Activated naive CD4-positive, alpha-beta T cell treated with anti-CD3 and anti-CD28 coated beads, Interleukin-2, amount 50 U/mL, for 72 hours (primary cell): ENCODE results near the gene ARHGAP10. TPM values are rescaled to one million over a fixed set of nuclear protein-coding genes. Genes with fewer than 3 reads are reported as not detected.

Experiments
- ATAC-seq, 2 donors: fragments of 150-1000 bp; cut with Tn5 transposase; 2 replicates each; pipeline ENCODE4 v1.10.0; 2021; ENCODE audit warnings: mild to moderate bottlenecking in 2 of 2, moderate library complexity in 2 of 2
- DNase-seq, 2 donors: peaks; one replicate each; pipeline ENCODE4 v3.0.0; 2021 to 2022; ENCODE audit warnings: low spot score in 2 of 2
- H3K27ac Mint-ChIP-seq, 2 donors: one replicate each; pipeline ENCODE4 v1.8.0; 2022; ENCODE audit warnings: mild to moderate bottlenecking in 2 of 2, mixed read lengths in 2 of 2
- H3K36me3 Mint-ChIP-seq, 2 donors: one replicate each; pipeline ENCODE4 v1.8.0; 2022; ENCODE audit warnings: mixed read lengths in 2 of 2
- H3K9me3 Mint-ChIP-seq, 2 donors: one replicate each; pipeline ENCODE4 v1.8.0; 2022; ENCODE audit warnings: mixed read lengths in 2 of 2
- total RNA-seq, 2 donors: library from RNA; stranded (reverse); gene quantifications; one replicate each; pipeline ENCODE4 v1.2.3, GENCODE V29; 2022

The ARHGAP10 gene
- total RNA-seq, 2 donors from 2014 or later: 2.9 to 6.4 TPM

DNA sequence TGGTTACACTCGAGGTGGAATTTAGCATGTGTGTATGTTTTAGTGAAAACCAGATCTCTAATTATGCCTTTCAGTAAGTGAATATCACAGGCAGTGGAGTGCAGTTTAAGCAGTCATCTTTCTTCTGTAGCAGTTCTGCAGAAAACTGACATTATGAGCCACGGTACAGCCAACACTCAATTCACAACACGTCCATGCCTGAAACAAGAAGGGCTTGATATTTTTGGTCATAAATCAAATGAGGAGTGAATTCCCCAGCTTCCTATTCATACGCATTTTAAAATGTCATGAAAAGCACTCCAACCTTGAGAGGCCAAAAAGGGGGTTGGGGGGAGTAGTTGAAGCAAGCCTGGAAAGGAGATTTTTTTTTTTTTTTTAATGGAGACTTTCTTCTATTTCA, 316.7 kb downstream of the ARHGAP10 start:
- no peak overlapping the region for H3K27ac Mint-ChIP-seq
- ATAC-seq (no peak), DNase-seq (no peak)
- peaks cover 0 to 6% of the 10 kb centered on the region in 2 donors for H3K36me3 Mint-ChIP-seq
- peaks cover 0 to 5% of the 10 kb centered on the region in 2 donors for H3K9me3 Mint-ChIP-seq

DNA sequence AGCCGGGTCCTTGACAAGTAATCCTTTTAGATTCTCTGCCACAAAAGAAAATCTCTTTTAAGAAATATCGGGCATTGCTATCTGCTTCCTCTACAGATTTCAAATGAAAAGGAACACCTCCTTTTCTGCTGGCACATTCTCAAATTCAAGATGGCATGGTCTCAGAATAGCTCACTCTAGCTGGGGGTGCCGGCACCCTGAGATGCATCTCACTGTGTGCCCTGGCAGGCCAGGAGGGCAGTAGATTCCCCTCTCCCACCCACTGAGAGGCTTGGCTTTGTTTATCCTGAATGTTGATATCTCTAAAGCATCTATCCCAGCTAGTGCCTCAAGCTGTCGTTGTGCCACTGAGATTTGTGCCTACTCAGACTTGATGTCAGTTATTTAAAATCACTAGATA, 319.5 kb downstream of the ARHGAP10 start:
- Mint-ChIP-seq H3K9me3 (peaks cover 0 to 5% of the 10 kb centered on the region in 2 donors), H3K36me3 (peaks cover 0 to 10% of the 10 kb centered on the region in 2 donors), H3K27ac (no peak overlapping the region)
- no peak for DNase-seq
- no peak for ATAC-seq

DNA sequence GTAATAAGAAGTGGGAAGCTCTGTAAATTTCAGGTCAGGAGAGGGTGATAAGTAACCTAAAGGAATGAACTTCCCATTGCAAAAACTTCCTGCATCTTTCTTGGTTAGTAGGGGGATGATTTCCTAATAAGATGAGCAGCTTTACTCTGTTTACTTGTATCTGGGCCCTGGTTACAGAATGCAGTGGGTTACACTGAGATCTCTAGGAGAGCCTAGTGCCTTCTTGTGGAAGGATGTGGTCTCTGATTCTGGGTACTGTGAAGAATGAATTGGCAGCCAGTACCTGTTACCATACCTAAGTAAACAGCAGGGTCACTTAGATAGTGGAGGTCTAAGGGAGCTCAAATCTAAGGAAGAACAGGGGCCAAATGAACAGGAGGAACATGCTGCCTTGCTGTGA, 320.6 kb downstream of the ARHGAP10 start:
- peaks cover 2 to 5% of the 10 kb centered on the region in 2 donors for H3K9me3 Mint-ChIP-seq
- H3K36me3 Mint-ChIP-seq: peaks cover 0 to 10% of the 10 kb centered on the region in 2 donors
- peak; percentile 49 to 83 for ATAC-seq
- DNase-seq: peak in 1 of 2 donors; percentile 5
- peak overlapping the region in 1 of 2 donors; percentile 78 for H3K27ac Mint-ChIP-seq

DNA sequence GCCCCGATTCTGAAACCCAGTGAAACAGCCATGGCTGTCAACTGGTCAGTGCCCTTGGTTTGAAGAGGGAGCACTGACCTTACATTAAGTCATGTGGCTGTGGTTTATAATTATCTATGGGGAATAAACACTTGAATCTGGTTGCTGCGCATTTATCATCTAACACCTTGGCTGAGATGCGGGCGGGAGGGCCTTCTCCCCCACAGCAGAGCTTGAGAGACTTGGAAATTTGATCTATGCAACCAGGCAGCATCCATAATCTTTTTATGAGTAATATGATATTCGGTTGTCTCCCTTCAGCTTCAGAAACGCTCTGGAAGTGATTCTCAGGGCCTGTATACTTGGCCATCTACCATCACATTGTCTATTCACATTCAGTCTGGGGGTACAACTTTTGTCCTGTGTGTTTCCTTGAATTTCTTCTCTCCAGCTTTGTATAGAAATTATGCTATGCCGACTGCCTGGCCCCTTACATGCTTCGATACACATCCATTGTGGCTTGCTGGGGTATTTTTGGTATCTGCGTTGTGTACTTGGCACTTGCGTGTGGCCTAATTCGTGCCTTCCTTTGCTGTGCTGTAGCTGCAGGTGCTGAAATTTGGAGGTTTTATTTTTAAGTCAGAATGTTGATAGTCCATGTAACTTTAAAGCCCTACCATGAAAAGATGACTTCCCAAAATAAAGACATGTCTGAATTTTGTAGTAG, 321.6 kb downstream of the ARHGAP10 start:
- Mint-ChIP-seq H3K36me3 (peaks cover 3 to 10% of the 10 kb centered on the region in 2 donors), H3K9me3 (peaks cover 8 to 12% of the 10 kb centered on the region in 2 donors), H3K27ac (peak overlapping the region in 1 of 2 donors; percentile 78)
- ATAC-seq (no peak), DNase-seq (no peak)

DNA sequence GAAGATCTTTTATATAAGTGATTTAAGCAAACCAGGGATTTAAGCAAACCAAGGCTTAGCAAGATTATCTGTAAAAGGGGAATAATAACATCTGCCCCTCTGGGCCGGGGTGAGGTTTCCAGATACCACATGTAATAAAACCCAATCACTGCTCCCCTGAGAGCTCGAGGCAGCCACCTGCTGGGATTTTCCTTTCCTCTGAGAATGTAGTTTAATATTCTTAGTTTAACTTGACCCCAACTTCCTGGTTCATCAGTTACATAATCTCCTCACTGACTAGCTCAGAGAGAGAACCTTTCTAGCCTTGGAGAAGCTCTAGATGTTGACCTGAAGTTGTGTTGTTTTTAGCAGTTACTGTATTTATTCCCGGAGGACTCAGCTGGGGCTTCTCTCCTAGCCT, 322.4 kb downstream of the ARHGAP10 start:
- Mint-ChIP-seq H3K36me3 (peaks cover 10 to 12% of the 10 kb centered on the region in 2 donors), H3K27ac (no peak overlapping the region), H3K9me3 (peaks cover 8 to 18% of the 10 kb centered on the region in 2 donors)
- DNase-seq: no peak
- no peak for ATAC-seq

DNA sequence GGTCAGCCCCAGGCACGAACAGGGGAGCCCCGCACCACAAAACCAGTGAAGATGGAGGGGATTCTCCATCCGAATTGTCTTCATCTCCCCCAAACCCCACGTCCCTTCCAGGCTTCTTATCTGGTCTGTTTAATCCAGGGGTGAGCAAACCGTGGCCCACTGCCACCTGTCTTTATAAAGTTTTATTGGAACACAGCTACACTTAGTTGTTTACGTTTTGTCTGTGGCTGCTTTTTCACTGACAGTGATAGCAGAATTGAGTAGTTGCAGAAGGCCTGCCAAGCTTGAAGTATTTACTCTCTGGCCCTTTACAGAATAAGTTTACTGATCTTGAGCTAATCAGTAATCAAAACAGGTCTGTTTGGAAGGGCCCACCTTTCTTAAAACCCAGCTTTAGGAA, 324.0 kb downstream of the ARHGAP10 start:
- Mint-ChIP-seq H3K27ac (no peak overlapping the region), H3K36me3 (peaks cover 17 to 22% of the 10 kb centered on the region in 2 donors), H3K9me3 (peaks cover 8 to 18% of the 10 kb centered on the region in 2 donors)
- DNase-seq (no peak), ATAC-seq (no peak)

DNA sequence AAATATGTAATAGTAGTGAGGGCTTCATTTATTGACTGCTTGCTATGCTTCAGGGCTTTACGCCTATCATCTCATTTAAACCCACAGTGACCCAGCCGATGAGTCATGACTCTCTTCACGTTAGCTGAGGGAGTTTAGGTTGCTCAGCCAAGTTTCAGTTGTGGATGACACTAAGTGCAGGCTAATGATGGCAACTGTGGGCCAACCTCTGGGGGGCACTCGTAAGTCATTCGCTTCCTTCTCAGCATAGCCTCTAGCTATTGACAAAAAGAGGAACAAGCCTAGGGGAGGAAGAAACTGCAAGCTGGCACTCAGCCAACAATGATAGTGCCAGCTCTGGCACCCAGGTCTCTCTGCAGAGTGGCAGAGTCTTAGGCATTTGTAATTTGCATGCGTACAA, 325.0 kb downstream of the ARHGAP10 start:
- ATAC-seq (peak; percentile 87 to 91), DNase-seq (peak in 1 of 2 donors; percentile 53)
- H3K36me3 Mint-ChIP-seq: peaks cover 16 to 22% of the 10 kb centered on the region in 2 donors
- peaks cover 8 to 18% of the 10 kb centered on the region in 2 donors for H3K9me3 Mint-ChIP-seq
- H3K27ac Mint-ChIP-seq: no peak overlapping the region

DNA sequence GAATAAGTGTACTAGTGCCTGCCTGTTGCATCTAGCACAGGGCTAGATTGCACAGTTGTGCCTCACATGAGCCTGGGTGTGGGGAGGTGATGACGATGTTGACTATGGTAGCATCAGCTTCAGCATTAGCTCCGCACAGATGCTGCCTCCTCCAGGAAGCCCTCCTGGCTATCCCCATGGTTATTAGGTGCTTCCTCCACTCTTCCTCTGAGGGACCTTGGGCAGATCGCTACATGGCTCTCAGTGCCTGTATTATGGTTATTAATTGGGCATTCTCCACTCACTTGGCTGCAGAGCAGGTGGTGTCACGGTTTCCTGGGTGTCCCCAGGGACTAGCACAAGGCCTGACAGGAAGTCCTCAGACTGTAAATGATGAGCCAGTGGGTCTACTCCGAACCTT, 325.6 kb downstream of the ARHGAP10 start:
- DNase-seq (no peak), ATAC-seq (no peak)
- Mint-ChIP-seq H3K27ac (no peak overlapping the region), H3K9me3 (peaks cover 8 to 18% of the 10 kb centered on the region in 2 donors), H3K36me3 (peaks cover 16 to 22% of the 10 kb centered on the region in 2 donors)

DNA sequence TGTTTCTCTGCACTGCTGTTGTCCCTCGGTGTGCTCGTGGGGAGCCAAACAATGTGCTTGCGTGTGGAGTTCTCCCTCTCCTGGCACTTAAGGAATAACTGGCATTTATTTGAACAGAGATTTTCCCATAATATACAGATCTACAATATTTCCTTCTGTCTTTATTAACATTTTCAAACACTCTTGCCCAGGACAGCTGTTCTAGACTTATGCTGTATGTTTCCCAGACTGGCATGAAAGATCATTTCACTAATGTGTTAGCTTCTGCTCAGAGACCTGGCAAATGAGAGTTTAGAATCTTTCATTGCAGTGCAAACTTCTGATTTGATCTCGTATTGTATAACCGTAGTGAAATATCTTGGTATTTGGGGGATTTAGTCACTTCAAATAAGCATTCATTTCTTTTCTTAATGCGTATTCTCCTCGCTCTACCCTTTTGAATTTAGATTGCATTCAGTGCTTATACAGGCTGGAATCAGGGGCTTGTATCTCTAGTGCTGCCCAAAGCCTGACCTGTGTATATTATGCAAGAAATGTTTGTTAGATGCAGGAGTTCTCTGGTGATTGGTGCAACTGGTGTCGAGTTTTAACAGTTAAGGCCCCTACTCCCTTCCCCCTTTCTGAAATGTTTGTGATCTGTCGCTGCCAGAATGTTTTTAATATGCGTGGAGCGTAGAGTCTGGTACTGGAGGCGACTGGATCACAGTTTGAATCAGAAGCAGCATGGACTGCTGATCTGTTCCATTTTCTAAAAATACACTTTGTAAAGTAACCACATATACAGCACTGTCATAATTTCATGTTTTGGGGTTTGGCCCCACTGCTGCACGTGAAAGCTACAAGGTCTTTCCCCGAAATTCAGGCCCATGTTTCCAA, 326.3 kb downstream of the ARHGAP10 start:
- DNase-seq: no peak
- ATAC-seq: no peak
- H3K27ac Mint-ChIP-seq: peak overlapping the region in 1 of 2 donors; percentile 44

DNA sequence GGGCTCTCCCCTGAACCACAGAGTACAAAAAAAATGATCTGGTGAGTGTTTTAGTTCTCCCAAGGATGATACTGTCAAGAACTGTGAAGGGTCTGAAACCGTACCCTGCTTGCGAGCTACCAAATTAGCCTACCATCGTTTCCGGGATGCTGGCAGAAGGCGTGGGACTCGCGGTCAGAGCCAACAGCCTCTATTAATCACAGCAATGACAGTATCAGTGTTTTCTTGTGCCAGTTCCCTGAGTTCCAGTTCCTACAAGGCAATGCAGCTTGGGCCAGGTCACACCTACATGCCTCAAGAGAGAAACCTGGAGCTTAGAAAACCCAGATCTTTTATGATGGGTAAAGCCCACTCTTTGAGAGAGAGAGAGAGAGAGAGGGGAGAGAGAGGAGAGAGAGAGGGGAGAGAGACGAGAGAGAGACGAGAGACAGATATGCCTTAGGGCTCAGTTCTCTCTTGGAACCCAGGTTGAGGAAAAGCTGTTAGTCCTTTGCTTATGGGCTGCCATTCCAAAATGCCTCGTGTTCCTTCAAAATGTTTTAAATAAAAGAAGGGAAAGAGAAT, 327.8 kb downstream of the ARHGAP10 start:
- no peak for DNase-seq
- Mint-ChIP-seq H3K27ac (peak overlapping the region in 1 of 2 donors; percentile 65), H3K36me3 (peaks cover 16 to 22% of the 10 kb centered on the region in 2 donors), H3K9me3 (peaks cover 8 to 18% of the 10 kb centered on the region in 2 donors)
- no peak for ATAC-seq

More for the DNA sequence above, 326.3 kb downstream of the ARHGAP10 start:
- Mint-ChIP-seq H3K9me3 (peaks cover 8 to 18% of the 10 kb centered on the region in 2 donors), H3K36me3 (peaks cover 16 to 22% of the 10 kb centered on the region in 2 donors)

DNA sequence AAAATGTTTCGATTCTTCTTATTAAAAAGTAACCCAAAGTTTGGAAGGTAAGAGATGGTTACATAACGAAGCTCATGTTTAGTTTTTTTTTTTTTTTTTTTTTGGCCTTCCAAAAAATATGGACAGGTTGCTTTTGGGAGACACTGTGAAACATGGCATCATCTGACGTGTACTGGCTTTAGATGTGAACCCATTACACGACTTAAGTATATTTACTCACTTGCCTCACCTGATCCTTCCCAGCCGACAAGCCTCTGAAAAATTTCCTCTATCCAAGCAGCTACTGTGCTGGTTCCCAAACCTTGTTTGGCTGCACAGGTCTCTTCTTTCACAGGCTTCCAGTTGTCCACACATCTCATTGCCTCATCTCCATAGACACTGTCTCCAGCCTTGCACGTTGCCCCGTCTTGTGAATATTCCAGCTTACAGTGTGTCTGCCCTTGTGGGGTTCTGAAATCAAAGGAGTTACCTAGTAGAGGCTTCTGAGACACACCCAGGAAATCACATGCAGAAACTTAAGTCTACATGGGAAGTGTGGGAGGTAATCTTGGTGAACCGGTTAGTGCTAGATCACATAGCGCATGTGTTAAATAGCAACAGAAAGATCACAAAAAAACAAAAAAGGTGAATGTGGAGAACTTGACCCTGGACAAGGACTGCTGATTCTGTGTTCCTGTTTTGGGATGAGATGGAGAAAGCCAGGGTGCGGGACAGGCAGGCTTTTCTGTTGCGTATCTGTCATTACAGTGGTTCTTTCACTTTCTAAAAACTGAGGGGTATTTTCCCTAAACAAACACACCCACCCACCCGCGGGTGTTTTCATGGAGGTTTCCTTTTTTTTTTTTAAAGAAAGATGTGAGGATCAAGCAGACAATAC, 328.6 kb downstream of the ARHGAP10 start:
- H3K36me3 Mint-ChIP-seq: peaks cover 16 to 30% of the 10 kb centered on the region in 2 donors
- ATAC-seq (peak; percentile 43 to 53), DNase-seq (peak in 1 of 2 donors; percentile 4)
- H3K9me3 Mint-ChIP-seq: peaks cover 8 to 18% of the 10 kb centered on the region in 2 donors
- peak overlapping the region; percentile 81 to 90 for H3K27ac Mint-ChIP-seq

DNA sequence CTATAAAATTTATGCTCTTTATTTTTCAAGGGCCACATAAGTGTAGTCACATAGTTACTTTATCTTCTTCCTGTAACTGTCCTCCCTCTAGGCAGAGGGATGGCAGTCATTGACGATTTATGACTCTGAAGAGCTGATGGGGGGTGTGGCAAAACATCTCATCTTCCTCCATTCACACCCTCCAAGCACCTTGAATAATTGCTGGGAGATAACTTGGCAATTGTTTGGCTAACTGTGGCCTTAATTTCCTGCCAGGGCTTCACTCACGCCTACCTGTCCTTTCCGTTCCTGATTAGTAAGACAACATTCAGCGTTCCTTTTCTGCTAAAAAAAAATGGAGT, 329.2 kb downstream of the ARHGAP10 start:
- peaks cover 12 to 31% of the 10 kb centered on the region in 2 donors for H3K36me3 Mint-ChIP-seq
- H3K27ac Mint-ChIP-seq: peak overlapping the region; percentile 81 to 90
- H3K9me3 Mint-ChIP-seq: peaks cover 8 to 18% of the 10 kb centered on the region in 2 donors
- ATAC-seq: peak; percentile 36 to 47
- no peak for DNase-seq

DNA sequence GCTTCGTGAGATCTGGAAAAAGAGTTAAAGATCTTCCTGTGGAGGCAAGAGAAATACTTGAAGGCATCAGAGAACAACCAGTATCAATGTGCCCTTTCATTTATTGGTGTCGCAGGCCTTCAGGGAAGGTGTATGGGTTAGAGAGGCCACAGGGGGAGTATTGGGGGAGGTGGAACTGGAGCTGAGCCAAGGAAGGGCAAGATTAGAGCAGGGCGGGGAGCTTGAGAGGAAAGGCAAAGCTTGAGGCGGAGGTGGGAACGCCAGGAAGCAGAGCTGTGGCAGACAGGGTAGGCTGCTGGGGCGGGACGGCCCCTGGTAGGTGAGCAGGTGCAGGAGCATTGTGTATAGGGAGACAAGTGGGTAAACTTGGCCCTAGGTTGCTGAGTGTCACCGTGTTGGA, 329.9 kb downstream of the ARHGAP10 start:
- H3K27ac Mint-ChIP-seq: peak overlapping the region in 1 of 2 donors; percentile 90
- peaks cover 8 to 18% of the 10 kb centered on the region in 2 donors for H3K9me3 Mint-ChIP-seq
- DNase-seq (no peak), ATAC-seq (no peak)
- H3K36me3 Mint-ChIP-seq: peaks cover 12 to 31% of the 10 kb centered on the region in 2 donors

DNA sequence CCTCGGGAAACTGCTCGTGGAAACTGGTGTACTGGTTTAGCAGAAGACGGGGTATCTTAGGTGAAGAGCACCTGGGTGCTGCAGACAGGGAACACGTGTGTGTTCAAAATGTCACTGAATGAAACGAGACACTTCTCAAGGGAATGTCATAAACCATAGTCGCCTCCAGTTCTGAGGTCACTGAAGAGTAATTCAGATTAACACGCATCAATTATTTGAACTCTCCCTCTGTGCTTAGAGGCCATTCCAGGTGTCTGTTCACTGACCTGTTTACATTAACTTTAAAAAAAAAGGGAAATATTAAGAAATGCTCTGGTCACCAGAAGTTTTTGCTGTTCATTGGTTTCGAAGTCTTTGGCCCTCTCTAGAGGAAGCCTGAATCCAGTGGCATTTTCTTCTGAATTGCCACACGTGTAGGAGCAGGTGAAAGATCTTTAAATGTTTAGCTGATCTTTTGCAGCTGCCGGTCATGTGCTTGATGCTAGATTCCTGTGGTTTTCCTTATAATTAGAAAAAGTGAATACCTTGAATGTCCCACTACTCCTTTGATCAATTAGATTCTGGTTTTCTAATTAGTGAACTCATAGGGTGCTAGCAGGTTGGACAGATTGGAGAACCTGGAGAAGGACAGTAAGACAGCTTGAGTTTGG, 330.5 kb downstream of the ARHGAP10 start:
- H3K9me3 Mint-ChIP-seq: peaks cover 8 to 16% of the 10 kb centered on the region in 2 donors
- H3K27ac Mint-ChIP-seq: no peak overlapping the region
- ATAC-seq (no peak), DNase-seq (no peak)
- peaks cover 12 to 31% of the 10 kb centered on the region in 2 donors for H3K36me3 Mint-ChIP-seq

DNA sequence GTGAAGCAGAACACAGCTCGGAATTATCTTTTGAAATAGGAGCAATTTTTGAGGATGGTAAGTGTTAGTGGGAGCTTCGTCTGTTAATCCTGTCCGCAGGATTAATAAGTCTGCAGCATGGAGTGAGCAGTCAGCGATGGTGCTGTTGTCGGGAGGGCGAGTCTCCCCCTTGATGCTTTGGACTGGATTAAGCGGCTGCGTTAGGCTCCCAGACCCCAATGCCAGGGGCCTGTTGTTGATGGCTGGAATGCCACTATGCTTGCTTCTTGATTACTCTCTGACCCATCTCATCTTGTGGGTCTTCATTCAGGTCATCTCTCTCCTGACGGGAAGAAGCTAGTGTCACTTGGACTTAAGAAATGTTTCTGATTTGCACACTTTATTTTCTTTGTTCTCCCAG, 332.6 kb downstream of the ARHGAP10 start:
- Mint-ChIP-seq H3K36me3 (peaks cover 11 to 19% of the 10 kb centered on the region in 2 donors), H3K9me3 (peaks cover 0 to 4% of the 10 kb centered on the region in 2 donors), H3K27ac (no peak overlapping the region)
- DNase-seq (no peak), ATAC-seq (no peak)
